Measurements from ENCODE around the gene KLHL29. TPM values are rescaled to one million over a fixed set of nuclear protein-coding genes. Genes with fewer than 3 reads are reported as not detected.

Gene KLHL29
- total RNA-seq, 1 experiment from 2014 or later: 7.7 TPM

GRCh38 chr2:23556929-23557328 is 171.9 kb downstream of the KLHL29 start:
- ChIA-PET CTCF (interaction anchor here (0.7 kb wide), 1 partner anchor 152 kb away, joined by 3 read pairs; no protein-coding TSS in a partner anchor), POLR2A (no interaction called here)
- in situ Hi-C loops (cut with HindIII; ENCODE audit: low pct_unique_long_range_greater_than_20kb, low sequenced_read_pairs) (no loop called here), intact Hi-C loops (cut with micrococcal nuclease; ENCODE audit: unreplicated experiment) (no loop called here)
- no peaks in the 10 kb centered on the region for H3K4me1 ChIP-seq (ENCODE audit: control insufficient read depth, insufficient read depth, low read length)
- no TSS peak for BruUV-seq (replicated peaks)
- H3K9me3 ChIP-seq (ENCODE audit: control insufficient read depth, insufficient read depth, low read depth, low read length): no peaks in the 10 kb centered on the region
- H3K27me3 ChIP-seq (ENCODE audit: control insufficient read depth, insufficient read depth, low read length): no peaks in the 10 kb centered on the region
- no peak overlapping the region for H3K4me3 ChIP-seq (ENCODE audit: low read depth in 2 of 2, low read length in 2 of 2)
- H3K27ac ChIP-seq (ENCODE audit: low read length): no peak overlapping the region
- no peaks in the 10 kb centered on the region for H3K36me3 ChIP-seq (ENCODE audit: control insufficient read depth, insufficient read depth, low read length)
- no peak for TF ChIP-seq POLR2AphosphoS5 (IDR thresholded peaks at IDR 0.05; ENCODE audit: low read depth, low read length)
- TF ChIP-seq REST (IDR thresholded peaks at IDR 0.05; ENCODE audit: insufficient read depth in 1 of 2, low read depth in 2 of 2, low read length in 1 of 2): no peak
- no peak for TF ChIP-seq SIN3A (IDR thresholded peaks at IDR 0.05; ENCODE audit: borderline replicate concordance, insufficient read depth, low read depth, low read length)
- TF ChIP-seq CTCF (IDR thresholded peaks at IDR 0.05): no peak
- no peak for TF ChIP-seq TCF7L2 (IDR thresholded peaks at IDR 0.05; ENCODE audit: low read depth, low read length)
- no peak for ATAC-seq
- no peak for DNase-seq (ENCODE audit: low read depth, low spot score)

GRCh38 chr2:23557455-23557854 is 172.5 kb downstream of the KLHL29 start:
- Histone ChIP-seq H3K4me3 (ENCODE audit: low read depth in 2 of 2, low read length in 2 of 2) (no peak overlapping the region), H3K36me3 (ENCODE audit: control insufficient read depth, insufficient read depth, low read length) (no peaks in the 10 kb centered on the region), H3K4me1 (ENCODE audit: control insufficient read depth, insufficient read depth, low read length) (no peaks in the 10 kb centered on the region), H3K27ac (ENCODE audit: low read length) (no peak overlapping the region), H3K27me3 (ENCODE audit: control insufficient read depth, insufficient read depth, low read length) (no peaks in the 10 kb centered on the region), H3K9me3 (ENCODE audit: control insufficient read depth, insufficient read depth, low read depth, low read length) (no peaks in the 10 kb centered on the region)
- intact Hi-C loops (cut with micrococcal nuclease; ENCODE audit: unreplicated experiment) (no loop called here), in situ Hi-C loops (cut with HindIII; ENCODE audit: low pct_unique_long_range_greater_than_20kb, low sequenced_read_pairs) (no loop called here)
- BruUV-seq (replicated peaks): no TSS peak
- ChIA-PET CTCF (no interaction called here), POLR2A (no interaction called here)
- ATAC-seq: no peak
- no peak for DNase-seq (ENCODE audit: low read depth, low spot score)
- TF ChIP-seq POLR2AphosphoS5 (IDR thresholded peaks at IDR 0.05; ENCODE audit: low read depth, low read length): no peak
- no peak for TF ChIP-seq REST (IDR thresholded peaks at IDR 0.05; ENCODE audit: insufficient read depth in 1 of 2, low read depth in 2 of 2, low read length in 1 of 2)
- TF ChIP-seq SIN3A (IDR thresholded peaks at IDR 0.05; ENCODE audit: borderline replicate concordance, insufficient read depth, low read depth, low read length): no peak
- TF ChIP-seq TCF7L2 (IDR thresholded peaks at IDR 0.05; ENCODE audit: low read depth, low read length): no peak
- no peak for TF ChIP-seq CTCF (IDR thresholded peaks at IDR 0.05)

All from Panc1 (cell line).